ENCODE results near the gene KCNH4.

DNA sequence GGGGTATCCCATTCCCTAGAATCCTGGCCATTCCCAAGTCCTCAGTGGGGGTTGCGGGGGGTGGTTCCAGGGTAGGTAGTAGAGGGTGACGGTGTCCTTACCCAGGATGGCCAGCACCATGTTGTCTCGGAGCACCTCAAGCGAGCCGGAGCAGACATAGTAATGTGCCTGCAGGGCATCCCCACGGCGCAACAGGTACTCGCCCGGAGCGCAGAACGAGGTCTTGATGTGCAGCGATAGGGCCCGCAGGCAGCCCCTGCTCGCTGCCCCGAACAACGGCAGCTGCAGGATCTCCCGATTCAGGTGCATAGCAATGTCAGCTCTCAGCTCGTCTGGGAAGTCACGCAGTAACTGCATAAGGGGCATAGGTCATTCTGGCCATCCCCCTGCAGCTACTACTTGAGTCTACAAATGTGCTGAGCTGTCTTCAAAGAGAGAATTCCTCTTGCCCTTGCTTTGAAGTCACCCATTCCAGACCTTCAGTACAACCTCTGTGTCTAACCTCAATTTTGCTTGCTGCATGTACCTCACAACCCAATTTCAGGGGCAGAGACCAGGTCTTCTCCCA lies 14.7 kb downstream of the KCNH4 start:
- TF ChIP-seq, protein P1, sequence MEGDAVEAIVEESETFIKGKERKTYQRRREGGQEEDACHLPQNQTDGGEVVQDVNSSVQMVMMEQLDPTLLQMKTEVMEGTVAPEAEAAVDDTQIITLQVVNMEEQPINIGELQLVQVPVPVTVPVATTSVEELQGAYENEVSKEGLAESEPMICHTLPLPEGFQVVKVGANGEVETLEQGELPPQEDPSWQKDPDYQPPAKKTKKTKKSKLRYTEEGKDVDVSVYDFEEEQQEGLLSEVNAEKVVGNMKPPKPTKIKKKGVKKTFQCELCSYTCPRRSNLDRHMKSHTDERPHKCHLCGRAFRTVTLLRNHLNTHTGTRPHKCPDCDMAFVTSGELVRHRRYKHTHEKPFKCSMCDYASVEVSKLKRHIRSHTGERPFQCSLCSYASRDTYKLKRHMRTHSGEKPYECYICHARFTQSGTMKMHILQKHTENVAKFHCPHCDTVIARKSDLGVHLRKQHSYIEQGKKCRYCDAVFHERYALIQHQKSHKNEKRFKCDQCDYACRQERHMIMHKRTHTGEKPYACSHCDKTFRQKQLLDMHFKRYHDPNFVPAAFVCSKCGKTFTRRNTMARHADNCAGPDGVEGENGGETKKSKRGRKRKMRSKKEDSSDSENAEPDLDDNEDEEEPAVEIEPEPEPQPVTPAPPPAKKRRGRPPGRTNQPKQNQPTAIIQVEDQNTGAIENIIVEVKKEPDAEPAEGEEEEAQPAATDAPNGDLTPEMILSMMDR (optimal IDR thresholded peaks at IDR 0.05 in 1 of 3, IDR thresholded peaks at IDR 0.05 in 1 of 3, conservative IDR thresholded peaks at IDR 0.05 in 1 of 3; ENCODE audit: extremely low read depth in 1 of 3, insufficient read depth in 2 of 3, low read length in 3 of 3), result no peak
- TF ChIP-seq EZH2 (IDR thresholded peaks at IDR 0.05; ENCODE audit: low read length), result no peak
